GM18526 (cell line): ENCODE results near the gene PRR22.

Experiments
- POLR2A ChIP-seq: IDR thresholded peaks from 3 replicates; pipeline ENCODE4 v1.6.1; 2011; ENCODE audit not compliant: insufficient read length; ENCODE audit errors: extremely low read depth

The PRR22 gene

DNA sequence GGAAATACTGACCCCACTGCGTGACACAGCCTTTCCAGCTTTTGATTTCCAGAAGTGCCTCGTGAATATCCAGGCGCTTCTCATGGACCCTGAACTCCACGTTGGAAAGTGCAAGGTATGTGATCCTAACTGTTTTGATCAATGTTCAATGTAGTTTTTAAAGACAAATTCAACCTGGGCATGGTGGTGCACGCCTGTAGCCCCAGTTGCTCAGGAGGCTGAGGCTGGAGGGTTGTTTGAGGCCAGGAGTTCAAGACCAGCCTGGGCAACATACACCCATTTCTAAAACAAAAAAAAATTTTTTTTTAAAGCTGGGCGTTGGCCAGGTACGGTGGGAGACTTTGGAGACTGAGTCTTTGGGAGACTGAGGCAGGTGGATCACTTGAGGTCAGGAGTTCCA is 32.8 kb downstream of the PRR22 start:
- no peak for TF ChIP-seq POLR2A

DNA sequence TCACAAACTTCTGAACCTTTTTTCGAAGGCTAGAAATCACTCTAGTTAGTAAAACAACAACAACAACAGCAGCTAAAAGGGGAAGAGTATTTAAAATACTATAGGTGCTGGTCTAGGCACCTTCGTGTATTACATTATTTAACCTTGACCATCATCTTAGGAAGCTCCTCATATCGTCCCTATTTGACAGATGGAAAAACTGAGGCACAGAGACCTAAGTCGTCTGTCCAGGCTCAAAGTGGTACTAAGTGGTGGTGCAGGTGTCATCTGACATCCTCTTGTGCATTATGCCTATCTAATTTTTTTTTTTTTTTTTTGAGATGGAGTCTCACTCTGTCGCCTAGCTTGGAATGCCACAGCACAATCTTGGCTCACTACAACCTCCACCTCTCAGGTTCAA is 35.0 kb downstream of the PRR22 start:
- TF ChIP-seq POLR2A: no peak

DNA sequence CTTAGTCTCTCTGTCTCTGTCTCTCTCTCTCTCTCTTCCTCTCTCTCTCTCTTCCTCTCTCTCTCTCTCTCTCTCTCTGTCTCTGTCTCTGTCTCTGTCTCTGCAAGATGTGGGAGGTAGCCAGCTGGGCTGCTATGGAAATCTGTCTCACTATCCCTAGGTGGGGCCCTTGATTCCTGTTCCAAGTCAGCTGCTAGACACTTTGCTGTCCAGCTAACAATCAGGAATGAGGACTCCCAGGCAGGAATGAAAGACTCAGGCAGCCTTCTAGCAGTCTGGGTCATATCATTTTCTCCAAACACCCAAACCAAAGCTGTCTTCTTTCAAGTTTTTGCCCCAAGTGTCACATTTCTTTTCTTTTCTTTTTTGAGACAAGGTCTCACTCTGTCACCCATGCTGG is 40.9 kb downstream of the PRR22 start:
- TF ChIP-seq POLR2A: no peak

DNA sequence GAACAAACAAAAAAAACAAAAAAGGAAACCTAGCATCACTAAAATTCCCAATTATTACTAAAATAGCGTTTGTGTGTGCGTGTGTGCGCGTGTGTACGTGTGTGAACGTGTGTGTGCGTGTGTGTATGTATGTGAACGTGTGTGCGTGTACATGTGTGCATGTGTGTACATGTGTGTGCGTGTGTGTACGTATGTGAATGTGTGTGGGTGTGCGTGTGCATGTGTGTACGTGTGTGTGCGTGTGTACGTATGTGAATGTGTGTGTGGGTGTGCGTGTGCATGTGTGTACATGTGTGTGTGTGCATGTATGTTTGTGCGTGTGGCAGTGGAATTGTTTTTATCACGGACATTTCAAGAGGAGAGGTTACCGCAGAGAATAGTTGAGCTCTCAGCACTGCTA is 42.5 kb downstream of the PRR22 start:
- no peak for TF ChIP-seq POLR2A

DNA sequence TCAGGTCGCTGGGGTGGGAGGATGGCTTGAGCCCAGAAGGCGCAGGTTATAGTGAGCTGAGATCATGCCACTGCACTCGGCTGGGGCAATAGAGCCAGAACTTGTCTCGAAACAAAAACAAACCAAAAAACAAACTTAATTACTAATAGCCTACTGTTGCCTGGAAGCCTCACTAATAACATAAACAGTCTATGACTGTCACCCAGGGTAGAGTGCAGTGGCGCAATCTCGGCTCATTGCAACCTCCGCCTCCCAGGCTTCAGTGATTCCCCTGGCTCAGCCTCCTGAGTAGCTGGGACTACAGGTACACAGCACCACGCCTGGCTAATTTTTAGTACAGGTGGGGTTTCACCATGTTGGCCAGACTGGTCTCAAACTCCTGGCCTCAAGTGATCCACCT is 46.1 kb downstream of the PRR22 start:
- no peak for TF ChIP-seq POLR2A
